ENCODE data around the gene CTCFL.
"Not testable (repeated sequence)": the region's sequence is repeated elsewhere in the genome, so short reads cannot be mapped to it uniquely, and the experiment has no call there.

Gene CTCFL

GRCh38 chr20:57507477-57507876, 17.5 kb downstream of the CTCFL start:
- DNase-seq (ENCODE audit: low read depth in 2 of 2): no peak

DNA sequence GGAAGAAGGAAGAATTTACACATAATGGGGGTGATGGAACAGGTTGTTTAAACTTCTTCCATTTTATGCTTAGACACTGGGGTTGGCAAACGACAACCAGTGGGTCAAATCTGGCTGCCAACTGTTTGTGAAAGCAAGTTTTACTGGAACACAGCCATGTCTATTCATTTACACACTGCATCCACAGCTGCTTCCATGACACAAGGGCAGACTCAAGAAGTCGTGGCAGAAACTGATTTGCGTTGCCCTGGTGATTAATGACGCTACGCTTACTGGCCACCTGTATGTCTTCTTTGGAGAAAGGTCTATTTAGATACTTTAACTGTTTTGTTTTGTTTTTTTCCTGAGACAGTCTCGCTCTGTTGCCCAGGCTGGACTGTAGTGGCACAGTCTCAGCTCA, 19.0 kb downstream of the CTCFL start:
- DNase-seq (ENCODE audit: low read depth in 2 of 2): no peak

DNA sequence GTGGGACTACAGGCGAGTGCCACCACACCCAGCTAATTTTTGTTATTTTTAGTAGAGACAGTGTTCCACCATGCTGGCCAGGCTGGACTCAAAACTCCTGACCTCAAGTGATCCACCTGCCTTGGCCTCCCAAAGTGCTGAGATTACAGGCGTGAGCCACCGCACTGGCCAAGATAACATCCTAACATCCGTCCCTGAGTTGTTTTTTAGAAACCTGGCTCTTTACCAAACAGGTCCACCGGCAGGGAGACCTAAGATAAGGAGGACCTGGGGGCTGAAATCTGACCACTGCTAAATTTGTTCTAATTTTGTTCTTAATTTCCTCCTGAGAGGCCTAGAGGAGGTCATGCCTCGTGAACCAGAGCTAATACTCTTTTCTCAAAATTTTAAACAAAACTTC, 20.5 kb downstream of the CTCFL start:
- DNase-seq (ENCODE audit: low read depth in 2 of 2): no peak

DNA sequence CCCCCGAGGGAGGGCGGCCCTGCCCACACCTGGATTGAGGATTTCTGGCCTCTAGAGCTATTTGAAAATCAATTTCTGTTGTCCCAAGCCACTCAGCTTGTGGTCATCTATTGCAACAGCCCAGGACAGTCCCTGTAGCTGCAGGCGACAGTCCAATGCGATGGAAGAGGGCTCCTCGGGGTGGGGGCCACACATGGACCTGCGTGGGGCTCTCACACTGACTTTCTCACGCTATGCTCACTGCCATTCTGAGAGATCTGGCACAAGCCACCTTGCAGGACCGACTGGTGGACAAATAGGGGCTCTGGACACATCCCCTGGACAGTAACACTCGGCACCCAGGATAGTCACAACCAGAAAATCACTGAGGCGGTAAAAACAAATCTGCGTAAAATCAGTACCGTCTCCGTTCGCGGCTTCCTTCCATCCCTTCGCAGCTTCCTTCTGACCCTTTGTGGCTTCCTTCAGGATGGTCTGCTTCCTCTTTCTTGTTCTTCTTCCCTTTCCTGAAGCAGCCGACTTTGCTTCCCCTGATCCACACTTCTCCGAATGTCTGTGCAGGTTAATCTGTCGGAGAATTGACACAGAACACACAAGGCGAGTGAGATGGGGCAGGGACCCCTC, 21.8 kb downstream of the CTCFL start:
- no peak for DNase-seq (ENCODE audit: low read depth in 2 of 2)

DNA sequence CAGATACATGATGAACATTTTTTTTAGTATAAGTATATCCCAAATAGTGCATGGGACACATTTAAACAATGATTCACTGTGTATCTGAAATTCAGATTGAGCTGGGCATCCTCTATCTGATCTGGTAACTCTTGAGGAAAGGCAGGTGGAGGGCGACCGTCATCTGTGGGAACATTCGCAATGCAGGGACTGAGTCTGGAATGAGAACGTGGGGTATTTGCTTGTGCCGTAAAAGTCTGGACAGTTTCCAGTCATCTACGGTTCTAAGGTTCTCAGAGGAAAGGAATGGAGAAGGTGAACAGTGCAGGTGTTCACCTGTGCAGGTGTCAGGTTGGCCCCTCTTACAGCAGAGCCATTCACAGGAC, 22.6 kb downstream of the CTCFL start:
- DNase-seq (ENCODE audit: low read depth in 2 of 2): no peak

- DNase-seq (ENCODE audit: low read depth in 2 of 2): no peak
These were observed 23.2 kb downstream of the CTCFL start for GRCh38 chr20:57501461-57502335.

GRCh38 chr20:57500962-57501361, 24.0 kb downstream of the CTCFL start:
- DNase-seq (ENCODE audit: low read depth in 2 of 2): no peak

DNA sequence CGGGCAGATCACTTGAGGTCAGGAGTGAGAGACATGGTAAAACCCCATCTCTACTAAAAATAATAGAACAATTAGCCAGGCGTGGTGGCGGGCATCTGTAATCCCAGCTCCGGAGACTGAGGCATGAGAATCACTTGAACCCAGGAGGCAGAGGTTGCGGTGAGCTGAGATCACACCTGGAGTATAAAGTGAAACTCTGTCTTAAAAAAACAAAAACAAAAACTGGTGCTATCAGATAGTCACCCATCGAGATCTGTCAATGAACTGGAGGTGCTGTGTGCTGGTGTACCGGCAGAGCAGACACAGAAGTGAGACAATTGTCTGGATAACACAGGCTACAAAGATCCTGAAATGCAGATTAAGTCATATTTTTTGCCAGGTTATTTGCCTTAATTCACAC, 24.7 kb downstream of the CTCFL start:
- DNase-seq (ENCODE audit: low read depth in 2 of 2): no peak

DNA sequence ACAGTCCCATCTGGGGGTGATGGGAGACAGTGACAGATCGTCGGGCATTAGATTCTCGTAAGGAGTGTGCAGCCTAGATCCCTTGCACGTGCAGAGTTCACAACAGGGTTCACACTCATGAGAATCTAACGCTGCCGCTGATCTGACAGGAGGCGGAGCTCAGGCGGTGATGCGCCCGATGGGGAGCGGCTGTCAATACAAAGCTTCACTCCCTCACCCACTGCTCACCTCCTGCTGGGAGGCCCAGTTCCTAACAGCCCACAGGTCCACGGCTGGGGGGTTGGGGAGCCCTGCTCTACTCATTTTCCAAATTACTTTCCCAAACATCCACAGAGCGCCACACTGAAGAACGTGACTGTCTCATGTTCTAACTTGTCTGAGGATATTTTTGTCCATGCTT, 25.3 kb downstream of the CTCFL start:
- no peak for DNase-seq (ENCODE audit: low read depth in 2 of 2)

- no peak for DNase-seq (ENCODE audit: low read depth in 2 of 2)
These were observed 26.2 kb downstream of the CTCFL start for GRCh38 chr20:57498425-57499400.

GRCh38 chr20:57496592-57496991, 28.3 kb downstream of the CTCFL start:
- DNase-seq (ENCODE audit: low read depth in 2 of 2): no peak

DNA sequence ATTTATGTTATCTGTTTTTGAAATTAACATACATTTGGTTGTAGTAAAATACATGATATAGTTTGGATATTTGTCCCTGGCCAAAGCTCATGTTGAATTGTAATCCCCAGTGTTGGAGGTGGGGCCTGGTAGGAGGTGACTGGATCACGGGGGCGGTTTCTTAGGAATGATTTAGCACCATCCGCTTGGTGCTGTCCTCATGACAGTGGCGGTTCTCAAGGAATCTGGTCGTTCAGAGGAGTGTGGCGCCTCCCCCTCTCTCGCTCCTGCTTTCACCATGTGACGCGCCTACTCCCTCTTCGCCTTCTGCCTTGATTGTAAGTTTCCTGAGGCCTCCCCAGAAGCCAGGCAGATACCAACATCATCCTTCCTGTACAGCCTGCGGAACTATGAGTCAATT, 29.0 kb downstream of the CTCFL start:
- DNase-seq (ENCODE audit: low read depth in 2 of 2): no peak

DNA sequence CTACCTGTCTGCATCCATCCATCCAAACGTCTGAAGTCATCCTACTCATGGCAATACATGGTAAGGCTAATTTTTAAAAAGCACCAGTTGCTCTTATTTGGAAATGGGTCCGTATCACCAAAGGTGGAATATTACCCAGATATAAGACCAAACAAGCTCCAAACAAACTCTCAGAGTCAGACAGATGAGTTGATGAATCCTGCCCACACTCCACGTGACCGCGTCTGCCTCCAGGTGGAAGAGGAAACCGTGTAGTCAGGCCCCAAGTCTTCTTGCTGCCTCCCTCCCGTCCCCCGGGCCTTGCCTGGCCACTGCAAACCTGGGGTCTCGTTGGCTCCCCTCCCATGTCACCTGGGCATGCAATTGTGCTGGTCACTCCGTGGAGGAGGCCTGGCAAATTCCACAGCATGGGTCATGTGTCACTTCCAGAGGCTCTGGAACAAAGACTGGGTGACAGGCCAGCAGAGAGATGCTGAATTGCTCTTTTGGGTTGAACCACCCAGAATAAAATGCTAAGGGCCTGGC, 31.8 kb downstream of the CTCFL start:
- DNase-seq (ENCODE audit: low read depth in 2 of 2): no peak

DNA sequence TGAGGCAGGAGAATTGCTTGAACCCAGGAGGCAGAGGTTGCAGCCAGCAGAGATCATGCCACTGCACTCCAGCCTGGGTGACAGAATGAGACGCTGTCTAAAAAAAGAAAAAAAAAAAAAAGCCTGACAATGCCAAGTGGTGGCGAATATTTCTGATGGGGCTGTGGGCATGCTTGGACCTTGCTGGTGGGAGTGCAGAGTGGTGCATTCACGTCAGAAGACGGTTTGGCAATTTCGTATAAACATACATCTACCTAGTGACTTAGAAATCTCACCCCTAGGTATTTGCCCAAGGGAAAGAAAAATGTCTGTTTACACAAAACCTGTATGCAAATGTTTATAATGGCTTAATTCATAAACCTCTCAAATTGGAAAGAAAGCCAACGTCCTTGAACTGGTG, 33.6 kb downstream of the CTCFL start:
- no peak for DNase-seq (ENCODE audit: low read depth in 2 of 2)

GRCh38 chr20:57488277-57488676, 36.7 kb downstream of the CTCFL start:
- DNase-seq (ENCODE audit: low read depth in 2 of 2): not testable (repeated sequence)

- no peak for DNase-seq (ENCODE audit: low read depth in 2 of 2)
These were observed 39.2 kb downstream of the CTCFL start for GRCh38 chr20:57485770-57486169.

- DNase-seq (ENCODE audit: low read depth in 2 of 2): no peak
These were observed 40.2 kb downstream of the CTCFL start for GRCh38 chr20:57484772-57485171.

DNA sequence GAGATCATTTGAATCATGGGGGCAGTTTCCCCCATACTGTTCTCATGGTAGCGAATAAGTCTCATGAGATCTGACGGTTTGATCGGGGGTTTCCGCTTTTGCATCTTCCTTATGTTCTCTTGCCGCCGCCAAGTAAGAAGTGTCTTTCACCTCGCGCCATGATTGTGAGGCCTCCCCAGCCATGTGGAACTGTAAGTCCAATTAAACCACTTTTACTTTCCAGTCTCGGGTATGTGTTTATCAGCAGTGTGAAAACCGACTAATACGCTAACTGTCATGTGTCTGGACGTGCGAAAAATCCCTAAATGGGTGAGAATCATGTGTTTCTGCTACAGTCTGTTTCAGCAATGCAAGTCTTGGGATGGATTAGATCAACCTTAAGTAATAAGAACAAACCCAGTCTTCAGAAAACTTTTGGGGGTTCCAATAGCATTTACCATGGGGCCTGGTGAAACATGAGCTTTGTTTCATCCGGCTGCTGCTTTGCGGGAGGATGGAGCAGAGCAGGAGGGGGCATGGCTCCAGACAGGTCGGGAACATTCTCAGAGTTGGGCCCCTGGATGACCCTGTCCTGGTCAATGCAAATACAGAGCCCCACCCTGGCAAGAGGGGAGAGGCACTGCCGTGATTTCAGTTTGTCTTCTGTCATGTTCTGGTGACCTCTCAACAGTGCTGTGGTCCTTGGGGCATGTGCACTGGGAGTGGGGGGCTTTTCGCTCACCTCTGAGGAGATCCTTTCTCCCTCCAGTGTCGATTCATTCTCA, 41.5 kb downstream of the CTCFL start:
- no peak for DNase-seq (ENCODE audit: low read depth in 2 of 2)

- no peak for DNase-seq (ENCODE audit: low read depth in 2 of 2)
These were observed 42.1 kb downstream of the CTCFL start for GRCh38 chr20:57482796-57483195.

GRCh38 chr20:57482148-57482547, 42.8 kb downstream of the CTCFL start:
- DNase-seq (ENCODE audit: low read depth in 2 of 2): no peak

DNA sequence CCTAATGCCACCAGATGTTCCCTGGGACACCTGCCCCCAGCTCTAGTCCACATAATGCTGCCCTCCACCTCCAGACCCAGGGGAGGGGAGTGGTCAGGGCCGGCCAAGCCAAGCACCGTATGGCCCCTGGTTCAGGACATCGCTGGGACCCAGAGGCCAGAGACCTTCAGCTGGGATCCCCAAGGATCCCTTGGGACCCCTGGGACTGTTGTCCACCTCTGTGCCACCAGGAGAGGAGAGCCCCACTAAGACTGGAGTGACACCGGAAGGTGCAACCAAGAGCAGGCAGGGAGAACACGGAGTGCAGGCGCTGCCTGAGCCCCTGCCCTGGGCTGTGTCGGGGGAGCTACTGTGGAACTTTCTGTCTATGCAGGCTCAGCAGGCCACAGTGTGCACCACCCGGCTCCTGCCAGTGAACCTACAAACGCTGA, 43.6 kb downstream of the CTCFL start:
- DNase-seq (ENCODE audit: low read depth in 2 of 2): no peak
